Omental fat pad (tissue), 4 donors: ENCODE results near the gene KIAA0319L. TPM values are rescaled to one million over a fixed set of nuclear protein-coding genes. Genes with fewer than 3 reads are reported as not detected.

Experiments
- ATAC-seq: fragments of 150-250 bp; one replicate; pipeline ENCODE4 v1.9.1; 2016; ENCODE audit warnings: mild to moderate bottlenecking, moderate library complexity; ENCODE audit not compliant: low FRiP score
- DNase-seq: peaks from one replicate; pipeline ENCODE4 v3.0.0-alpha.2; 2019; ENCODE audit warnings: low spot score
- total RNA-seq, 4 donors: library from RNA; depleted of rRNA; stranded (reverse); fragments of >200 nt; gene quantifications; one replicate each; pipeline ENCODE4 v1.1.0, GENCODE V29; 2016
- TF ChIP-seq, protein P1 (sequence below), 3 donors: fragments of 450-650 bp; IDR thresholded peaks; one replicate each; pipeline ENCODE4 v1.5.1; 2016 to 2017; ENCODE audit warnings: antibody characterized with exemption in 3 of 3, mild to moderate bottlenecking in 3 of 3, moderate library complexity in 2 of 3

The KIAA0319L gene
- total RNA-seq, 4 donors from 2014 or later, result 38.1 to 99.9 (median 44.2) TPM

DNA sequence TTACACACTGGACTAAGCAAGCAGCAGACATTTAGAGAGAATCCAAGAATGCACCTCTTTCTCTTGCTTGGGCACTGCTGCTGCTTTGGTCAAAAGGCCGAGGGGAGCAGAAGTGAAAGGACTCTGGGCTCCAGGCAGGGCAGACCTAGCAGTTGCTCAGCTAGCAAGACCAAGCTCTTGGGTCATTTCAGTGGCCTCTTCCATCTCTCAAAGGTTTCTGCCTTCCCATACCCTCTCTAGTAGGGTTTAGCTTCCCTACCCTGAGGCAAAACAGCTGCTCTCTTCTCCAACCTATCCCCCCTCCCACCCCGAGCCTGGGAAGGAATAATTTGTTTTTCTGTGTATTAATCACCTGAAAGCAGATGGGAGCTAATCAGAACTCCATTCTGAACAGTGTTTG lies 41.7 kb upstream of the KIAA0319L start:
- no peak for ATAC-seq
- TF ChIP-seq, protein P1, sequence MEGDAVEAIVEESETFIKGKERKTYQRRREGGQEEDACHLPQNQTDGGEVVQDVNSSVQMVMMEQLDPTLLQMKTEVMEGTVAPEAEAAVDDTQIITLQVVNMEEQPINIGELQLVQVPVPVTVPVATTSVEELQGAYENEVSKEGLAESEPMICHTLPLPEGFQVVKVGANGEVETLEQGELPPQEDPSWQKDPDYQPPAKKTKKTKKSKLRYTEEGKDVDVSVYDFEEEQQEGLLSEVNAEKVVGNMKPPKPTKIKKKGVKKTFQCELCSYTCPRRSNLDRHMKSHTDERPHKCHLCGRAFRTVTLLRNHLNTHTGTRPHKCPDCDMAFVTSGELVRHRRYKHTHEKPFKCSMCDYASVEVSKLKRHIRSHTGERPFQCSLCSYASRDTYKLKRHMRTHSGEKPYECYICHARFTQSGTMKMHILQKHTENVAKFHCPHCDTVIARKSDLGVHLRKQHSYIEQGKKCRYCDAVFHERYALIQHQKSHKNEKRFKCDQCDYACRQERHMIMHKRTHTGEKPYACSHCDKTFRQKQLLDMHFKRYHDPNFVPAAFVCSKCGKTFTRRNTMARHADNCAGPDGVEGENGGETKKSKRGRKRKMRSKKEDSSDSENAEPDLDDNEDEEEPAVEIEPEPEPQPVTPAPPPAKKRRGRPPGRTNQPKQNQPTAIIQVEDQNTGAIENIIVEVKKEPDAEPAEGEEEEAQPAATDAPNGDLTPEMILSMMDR (IDR thresholded peaks at IDR 0.05), result no peak
- no peak for DNase-seq

DNA sequence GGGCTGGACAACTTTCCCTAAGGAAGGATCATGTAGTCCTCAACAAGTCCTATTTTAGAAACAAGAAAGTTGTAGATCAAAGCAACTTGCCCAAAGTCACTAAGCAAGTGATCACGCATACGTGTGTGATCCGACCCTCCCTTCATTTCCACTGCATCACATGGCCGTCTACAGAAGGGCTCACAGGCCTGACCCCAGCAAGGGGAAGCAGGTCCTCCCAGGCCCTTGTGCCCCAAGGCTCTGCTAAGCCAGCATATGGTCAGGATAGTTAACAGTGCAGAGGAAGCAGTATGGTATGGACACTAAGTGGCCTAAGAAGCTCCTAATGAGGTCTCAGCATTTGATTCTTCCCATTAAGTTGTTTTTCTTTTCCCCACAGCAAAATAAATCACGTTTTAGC lies 40.7 kb upstream of the KIAA0319L start:
- no peak for DNase-seq

DNA sequence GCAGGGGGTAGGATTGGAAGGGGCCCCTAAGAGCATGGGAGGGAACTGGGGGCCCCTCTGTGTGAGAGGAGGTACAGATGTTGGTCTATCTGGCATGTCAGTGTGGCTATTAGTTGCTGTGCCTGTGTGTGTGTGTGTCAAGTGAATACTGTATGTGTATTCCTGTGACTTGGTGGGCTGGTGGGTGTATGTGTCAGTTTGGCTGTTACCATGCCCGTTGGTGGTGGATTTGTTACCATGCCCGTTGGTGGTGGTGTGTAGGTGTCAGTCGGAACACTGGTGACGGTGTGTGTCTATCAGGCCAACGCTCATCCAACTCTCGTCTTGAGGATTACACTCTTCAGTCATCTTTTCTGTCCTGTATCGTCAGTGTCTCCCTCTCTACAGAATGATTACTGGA lies 38.5 kb upstream of the KIAA0319L start:
- DNase-seq (no peak), ATAC-seq (no peak)
- TF ChIP-seq, protein P1 (IDR thresholded peaks at IDR 0.05), result no peak

More for the DNA sequence above, 40.7 kb upstream of the KIAA0319L start:
- no peak for ATAC-seq
- TF ChIP-seq, protein P1 (IDR thresholded peaks at IDR 0.05), result no peak

GRCh38 chr1:35594005-35594760 lies 37.0 kb upstream of the KIAA0319L start:
- ATAC-seq (no peak), DNase-seq (no peak)
- TF ChIP-seq, protein P1 (IDR thresholded peaks at IDR 0.05), result no peak

DNA sequence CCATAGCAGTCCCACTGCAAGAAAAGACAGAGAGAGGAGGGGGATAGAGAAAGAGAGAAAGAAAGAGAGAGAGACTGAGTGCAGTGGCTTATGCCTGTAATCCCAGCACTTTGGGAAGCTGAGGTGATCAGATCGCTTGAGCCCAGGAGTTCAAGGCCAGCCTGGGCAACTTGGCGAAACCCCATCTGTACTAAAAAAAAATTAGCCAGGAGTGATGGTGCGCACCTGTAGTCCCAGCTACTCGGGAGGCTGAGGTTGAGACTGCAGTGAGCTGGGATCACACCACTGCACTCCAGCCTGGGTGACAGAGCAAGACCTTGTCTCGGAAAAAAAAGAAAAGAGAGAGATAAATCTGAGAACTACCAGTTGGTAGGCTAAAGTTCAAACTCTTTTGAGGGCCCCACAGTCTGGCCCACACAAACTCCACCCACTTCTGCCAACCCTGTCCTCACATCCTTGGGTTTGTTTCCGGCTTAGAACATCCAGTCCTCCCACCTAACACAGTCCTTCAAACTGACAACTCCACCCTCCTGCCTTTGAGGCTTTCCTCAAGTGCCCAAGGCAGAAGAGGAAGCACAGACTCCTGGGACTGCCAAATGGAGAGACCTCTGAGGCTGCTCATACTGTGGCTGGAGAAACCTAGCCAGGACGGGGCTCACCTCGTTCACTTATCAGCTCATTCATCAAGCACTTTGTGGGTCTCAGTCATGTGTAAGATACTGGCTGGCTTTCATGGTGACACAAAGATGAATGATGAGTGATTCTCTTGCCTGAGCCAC lies 36.0 kb upstream of the KIAA0319L start:
- no peak for DNase-seq
- ATAC-seq, result no peak
- TF ChIP-seq, protein P1 (IDR thresholded peaks at IDR 0.05), result no peak

DNA sequence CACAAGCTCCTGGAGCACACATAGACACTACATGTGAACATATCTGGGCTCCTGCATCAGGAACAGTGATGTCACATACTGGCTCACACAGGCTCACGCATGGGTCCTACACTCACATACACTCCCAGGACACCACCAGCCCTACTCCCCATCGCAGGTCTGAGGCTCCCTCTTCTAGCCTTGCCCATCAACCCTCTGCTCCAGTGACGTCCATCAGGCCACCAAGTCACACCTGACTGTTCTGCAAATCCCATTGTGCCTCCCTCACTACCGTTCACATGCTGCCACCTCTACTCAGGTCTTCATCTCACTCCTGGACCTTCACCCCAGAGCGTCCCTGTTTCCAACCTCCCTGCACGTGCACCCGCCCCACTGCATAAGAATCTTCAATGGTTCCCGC lies 34.0 kb upstream of the KIAA0319L start:
- no peak for DNase-seq
- ATAC-seq, result no peak
- TF ChIP-seq, protein P1 (IDR thresholded peaks at IDR 0.05), result no peak
